OCI-LY3 (cell line): Measurements from ENCODE around the gene MBD3L2.
"Not testable (repeated sequence)": the region's sequence is repeated elsewhere in the genome, so short reads cannot be mapped to it uniquely, and the experiment has no call there.

Experiments
- H2AFZ ChIP-seq: fragments of 200-600, 300-600 bp; shearing (Covaris generic); 2 replicates; pipeline ENCODE4 v1.6.0; 2014; ENCODE audit warnings: antibody characterized with exemption, low read depth, low read length
- H3K27ac ChIP-seq: fragments of 200-600, 300-600 bp; sonication (generic); 2 replicates; pipeline ENCODE4 v1.5.1; 2014; ENCODE audit warnings: mild to moderate bottlenecking, low read length, moderate library complexity, mixed read lengths
- H3K27me3 ChIP-seq: fragments of 200-600, 300-600 bp; sonication (generic); 2 replicates; pipeline ENCODE4 v1.6.1; 2014; ENCODE audit warnings: low read depth, low read length, mixed read lengths
- H3K36me3 ChIP-seq: fragments of 200-600, 300-600 bp; sonication (generic); replicated peaks from 2 replicates; pipeline ENCODE3; 2014; ENCODE audit warnings: low read depth, low read length, mixed read lengths
- H3K4me1 ChIP-seq: fragments of 300-600, 200-600 bp; sonication (generic); 2 replicates; pipeline ENCODE4 v1.6.1; 2014; ENCODE audit warnings: low read length, mixed read lengths
- H3K4me2 ChIP-seq: fragments of 200-600, 300-600 bp; sonication (generic); 2 replicates; pipeline ENCODE4 v1.6.1; 2014; ENCODE audit warnings: low read length, mixed read lengths
- H3K4me3 ChIP-seq: fragments of 300-600, 200-600 bp; sonication (generic); 2 replicates; pipeline ENCODE4 v1.5.1; 2014; ENCODE audit warnings: antibody characterized with exemption, mild to moderate bottlenecking, low read length, moderate library complexity
- H3K79me2 ChIP-seq: fragments of 300-600, 200-600 bp; shearing (Covaris generic); 2 replicates; pipeline ENCODE4 v1.6.1; 2014; ENCODE audit warnings: mild to moderate bottlenecking, low read length, mixed read lengths
- H3K9ac ChIP-seq: fragments of 300-600, 200-600 bp; shearing (Covaris generic); 2 replicates; pipeline ENCODE4 v1.6.0; 2014; ENCODE audit warnings: mild to moderate bottlenecking, low read length, moderate library complexity
- H3K9me3 ChIP-seq: fragments of 200-600, 300-600 bp; shearing (Covaris generic); 2 replicates; pipeline ENCODE4 v1.6.1; 2014; ENCODE audit warnings: low read length, mixed read lengths; ENCODE audit not compliant: insufficient read depth
- H4K20me1 ChIP-seq: fragments of 200-600, 300-600 bp; sonication (generic); 2 replicates; pipeline ENCODE4 v1.6.1; 2016; ENCODE audit warnings: low read length, mixed read lengths; ENCODE audit not compliant: insufficient read depth
- EZH2phosphoT487 ChIP-seq: fragments of 200-600 bp; shearing (Covaris generic); IDR thresholded peaks from 2 replicates; pipeline ENCODE4 v1.6.1; 2018; ENCODE audit warnings: antibody characterized with exemption, mixed run types, low read depth
- TF ChIP-seq, protein P1 (sequence below): fragments of 200-600, 300-600 bp; sonication (generic); IDR thresholded peaks from 2 replicates; pipeline ENCODE4 v1.5.1; 2014; ENCODE audit warnings: antibody characterized with exemption, low read length, low read depth

MBD3L2 gene

GRCh38 chr19:7063764-7064418, 14.8 kb downstream of the MBD3L2 start:
- H3K36me3 ChIP-seq, result no peaks in the 10 kb centered on the region
- H3K27ac ChIP-seq, result no peak overlapping the region
- no peak overlapping the region for H3K4me3 ChIP-seq
- H3K4me2 ChIP-seq, result no peak overlapping the region
- no peak overlapping the region for H2AFZ ChIP-seq
- H3K4me1 ChIP-seq, result peaks cover 3% of the 10 kb centered on the region; the same call in 1 of the 2 replicates
- TF ChIP-seq, protein P1, sequence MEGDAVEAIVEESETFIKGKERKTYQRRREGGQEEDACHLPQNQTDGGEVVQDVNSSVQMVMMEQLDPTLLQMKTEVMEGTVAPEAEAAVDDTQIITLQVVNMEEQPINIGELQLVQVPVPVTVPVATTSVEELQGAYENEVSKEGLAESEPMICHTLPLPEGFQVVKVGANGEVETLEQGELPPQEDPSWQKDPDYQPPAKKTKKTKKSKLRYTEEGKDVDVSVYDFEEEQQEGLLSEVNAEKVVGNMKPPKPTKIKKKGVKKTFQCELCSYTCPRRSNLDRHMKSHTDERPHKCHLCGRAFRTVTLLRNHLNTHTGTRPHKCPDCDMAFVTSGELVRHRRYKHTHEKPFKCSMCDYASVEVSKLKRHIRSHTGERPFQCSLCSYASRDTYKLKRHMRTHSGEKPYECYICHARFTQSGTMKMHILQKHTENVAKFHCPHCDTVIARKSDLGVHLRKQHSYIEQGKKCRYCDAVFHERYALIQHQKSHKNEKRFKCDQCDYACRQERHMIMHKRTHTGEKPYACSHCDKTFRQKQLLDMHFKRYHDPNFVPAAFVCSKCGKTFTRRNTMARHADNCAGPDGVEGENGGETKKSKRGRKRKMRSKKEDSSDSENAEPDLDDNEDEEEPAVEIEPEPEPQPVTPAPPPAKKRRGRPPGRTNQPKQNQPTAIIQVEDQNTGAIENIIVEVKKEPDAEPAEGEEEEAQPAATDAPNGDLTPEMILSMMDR, result no peak
- no peak for TF ChIP-seq EZH2phosphoT487
- H3K9me3 ChIP-seq, result no peaks in the 10 kb centered on the region
- H3K27me3 ChIP-seq, result no peaks in the 10 kb centered on the region
- H3K9ac ChIP-seq, result no peak overlapping the region
- H3K79me2 ChIP-seq, result no peaks in the 10 kb centered on the region
- no peaks in the 10 kb centered on the region for H4K20me1 ChIP-seq

- H4K20me1 ChIP-seq, H3K9me3 ChIP-seq, H3K4me3 ChIP-seq, H3K27me3 ChIP-seq, H3K4me1 ChIP-seq, H3K27ac ChIP-seq, H2AFZ ChIP-seq, H3K9ac ChIP-seq, H3K4me2 ChIP-seq: not testable (repeated sequence)
- Histone ChIP-seq H3K36me3 (peaks cover 11% of the 10 kb centered on the region), H3K79me2 (peaks cover 19% of the 10 kb centered on the region)
Measured at GRCh38 chr19:7067122-7067521, 18.0 kb downstream of the MBD3L2 start.

DNA sequence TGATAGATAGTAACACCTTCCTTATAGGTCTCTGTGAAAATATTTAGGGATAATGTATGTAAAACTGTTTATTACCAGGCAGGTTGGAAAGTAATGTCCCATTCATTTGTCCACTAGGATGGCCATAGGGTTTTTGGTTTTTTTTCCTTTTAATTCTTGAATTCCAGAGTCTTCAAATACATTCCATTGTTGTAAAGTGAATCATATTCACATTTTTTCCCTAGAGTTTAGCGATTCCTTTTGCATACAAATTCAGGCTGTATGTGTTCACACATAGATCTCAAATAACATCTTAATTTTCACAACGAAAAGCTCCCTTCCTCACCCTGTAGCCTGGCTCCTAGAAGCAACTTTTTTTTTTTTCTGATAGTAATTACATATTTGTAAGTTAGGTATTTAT, 18.6 kb downstream of the MBD3L2 start:
- no peaks in the 10 kb centered on the region for H3K27me3 ChIP-seq
- H3K4me3 ChIP-seq, result no peak overlapping the region
- H3K79me2 ChIP-seq, result peaks cover 19% of the 10 kb centered on the region
- H3K27ac ChIP-seq, result no peak overlapping the region
- peaks cover 15% of the 10 kb centered on the region for H3K36me3 ChIP-seq
- no peak overlapping the region for H3K9ac ChIP-seq
- peaks cover 8% of the 10 kb centered on the region for H3K4me1 ChIP-seq
- TF ChIP-seq, protein P1, result no peak
- no peak for TF ChIP-seq EZH2phosphoT487
- no peak overlapping the region for H2AFZ ChIP-seq
- H4K20me1 ChIP-seq, result no peaks in the 10 kb centered on the region
- H3K4me2 ChIP-seq, result no peak overlapping the region
- H3K9me3 ChIP-seq, result no peaks in the 10 kb centered on the region

DNA sequence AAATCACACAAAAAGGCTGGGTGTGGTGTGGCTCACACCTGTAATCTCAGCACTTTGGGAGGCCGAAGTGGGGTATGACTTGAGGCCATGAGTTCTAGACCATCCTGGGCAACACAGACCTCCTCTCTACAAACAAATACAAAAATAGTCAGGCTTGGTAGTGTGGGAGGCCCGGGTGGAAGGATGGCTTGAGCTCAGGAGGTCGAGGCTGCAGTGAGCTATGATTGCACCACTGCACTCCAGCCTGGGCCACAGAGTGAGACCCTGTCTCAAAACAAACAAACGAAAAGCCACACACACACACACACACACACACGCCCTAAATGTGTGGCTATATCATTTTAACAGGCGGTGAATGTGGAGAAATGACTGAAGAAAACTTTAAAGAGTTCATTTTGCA, 19.5 kb downstream of the MBD3L2 start:
- H3K4me1 ChIP-seq, result peaks cover 8% of the 10 kb centered on the region
- no peak overlapping the region for H3K27ac ChIP-seq
- H4K20me1 ChIP-seq, result no peaks in the 10 kb centered on the region
- peak overlapping the region; percentile 93 for H3K4me3 ChIP-seq
- peak overlapping the region; percentile 77 for H2AFZ ChIP-seq
- no peak for TF ChIP-seq EZH2phosphoT487
- TF ChIP-seq, protein P1, result no peak
- peaks cover 19% of the 10 kb centered on the region for H3K79me2 ChIP-seq
- H3K4me2 ChIP-seq, result peak overlapping the region; percentile 72
- no peaks in the 10 kb centered on the region for H3K9me3 ChIP-seq
- no peaks in the 10 kb centered on the region for H3K27me3 ChIP-seq
- H3K36me3 ChIP-seq, result peaks cover 22% of the 10 kb centered on the region
- peak overlapping the region; percentile 13; the same call in 1 of the 2 replicates for H3K9ac ChIP-seq
